ENCODE results near the gene HUS1.

The HUS1 gene

DNA sequence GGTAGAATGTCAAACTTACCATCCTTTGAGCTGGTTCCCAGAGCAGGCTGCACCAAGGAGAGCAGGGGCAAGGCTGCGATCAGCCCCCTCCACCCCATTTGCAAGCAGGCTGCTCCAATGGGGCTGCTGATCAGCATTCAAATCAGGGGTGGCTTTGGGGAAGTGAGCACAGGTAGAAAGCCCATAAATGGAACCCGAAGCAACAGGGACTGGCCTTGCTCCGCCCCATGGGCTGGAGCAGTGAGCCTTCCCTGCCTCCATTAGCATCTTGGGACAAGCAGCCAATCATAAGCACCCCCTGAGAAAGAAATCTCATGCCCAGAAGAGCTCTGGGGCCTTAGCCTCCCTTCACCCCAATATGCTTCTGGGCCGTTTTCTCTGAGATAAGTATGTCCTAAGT lies 27.2 kb downstream of the HUS1 start:
- TF ChIP-seq CTCF (IDR thresholded peaks at IDR 0.05; ENCODE audit: low read depth, low read length): no peak
- H3K4me3 ChIP-seq (replicated peaks in 1 of 2; ENCODE audit: low read depth in 2 of 2, low read length in 2 of 2): no peak overlapping the region
- no peak for DNase-seq (ENCODE audit: low read depth in 2 of 2)

DNA sequence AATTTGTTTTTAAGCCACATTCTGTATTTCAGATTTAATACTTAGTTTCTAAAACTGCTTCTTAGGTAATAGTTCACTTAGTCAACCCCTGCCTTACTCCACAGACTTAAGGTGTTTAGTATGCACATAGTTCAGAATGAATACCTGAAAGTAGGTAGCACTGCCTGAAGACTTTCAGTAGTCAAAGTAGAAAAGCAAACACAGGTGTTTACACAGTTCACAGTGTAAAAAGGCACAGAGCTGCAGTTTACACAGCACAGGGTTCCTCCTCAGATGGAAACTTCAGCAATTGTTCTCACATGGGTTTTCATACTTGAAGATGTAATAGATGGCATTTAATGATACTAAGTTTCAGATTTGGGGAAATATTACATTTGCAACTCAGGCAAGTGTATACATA lies 28.0 kb downstream of the HUS1 start:
- no peak overlapping the region for H3K4me3 ChIP-seq (replicated peaks in 1 of 2; ENCODE audit: low read depth in 2 of 2, low read length in 2 of 2)
- DNase-seq (ENCODE audit: low read depth in 2 of 2): no peak
- no peak for TF ChIP-seq CTCF (IDR thresholded peaks at IDR 0.05; ENCODE audit: low read depth, low read length)

DNA sequence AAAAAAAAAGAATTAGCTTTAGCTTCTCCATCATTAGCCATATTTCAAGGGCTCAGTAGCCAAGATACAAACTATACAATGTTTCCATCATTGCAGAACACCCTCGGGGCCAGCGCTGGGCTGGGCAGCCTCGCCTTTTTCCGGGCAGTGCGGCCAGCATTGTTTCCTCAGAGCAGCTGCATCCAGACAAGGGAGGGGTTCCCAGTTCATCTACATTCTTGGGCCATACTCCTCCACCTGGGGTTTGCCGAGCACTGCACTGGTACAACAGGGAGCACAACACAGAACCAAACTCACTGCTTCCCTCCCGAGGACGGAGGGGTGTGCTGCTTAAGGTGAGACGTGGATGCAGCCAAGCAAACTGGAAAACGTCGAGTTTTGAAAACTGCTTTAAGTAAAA lies 28.7 kb downstream of the HUS1 start:
- TF ChIP-seq CTCF (IDR thresholded peaks at IDR 0.05; ENCODE audit: low read depth, low read length): peak; percentile 17
- H3K4me3 ChIP-seq (replicated peaks in 1 of 2; ENCODE audit: low read depth in 2 of 2, low read length in 2 of 2): no peak overlapping the region
- peak; percentile 51 to 57 for DNase-seq (ENCODE audit: low read depth in 2 of 2)

- DNase-seq (ENCODE audit: low read depth in 2 of 2): no peak
- H3K4me3 ChIP-seq (replicated peaks in 1 of 2; ENCODE audit: low read depth in 2 of 2, low read length in 2 of 2): no peak overlapping the region
- TF ChIP-seq CTCF (IDR thresholded peaks at IDR 0.05; ENCODE audit: low read depth, low read length): no peak
Observed at GRCh38 chr7:47949703-47950102, 29.7 kb downstream of the HUS1 start.

- H3K4me3 ChIP-seq (replicated peaks in 1 of 2; ENCODE audit: low read depth in 2 of 2, low read length in 2 of 2): no peak within 1 kb of the TSS
- TF ChIP-seq CTCF (IDR thresholded peaks at IDR 0.05; ENCODE audit: low read depth, low read length): no peak
- no peak for DNase-seq (ENCODE audit: low read depth in 2 of 2)
Observed at GRCh38 chr7:47948141-47948790, 31.1 kb downstream of the HUS1 start, which contains the start of gene PKD1L1. Gene PKD1L1 (minus strand): TSS chr7:47948466. CDS start chr7:47948440, 26 bp downstream.

GRCh38 chr7:47947355-47947749 lies 32.1 kb downstream of the HUS1 start:
- DNase-seq (ENCODE audit: low read depth in 2 of 2): no peak
- no peak overlapping the region for H3K4me3 ChIP-seq (replicated peaks in 1 of 2; ENCODE audit: low read depth in 2 of 2, low read length in 2 of 2)
- no peak for TF ChIP-seq CTCF (IDR thresholded peaks at IDR 0.05; ENCODE audit: low read depth, low read length)
